ENCODE data around the gene SLC7A5. TPM values are rescaled to one million over a fixed set of nuclear protein-coding genes. Genes with fewer than 3 reads are reported as not detected.

Gene SLC7A5
- total RNA-seq, 4 donors from 2014 or later: 3.3 to 17.7 (median 4.3) TPM

DNA sequence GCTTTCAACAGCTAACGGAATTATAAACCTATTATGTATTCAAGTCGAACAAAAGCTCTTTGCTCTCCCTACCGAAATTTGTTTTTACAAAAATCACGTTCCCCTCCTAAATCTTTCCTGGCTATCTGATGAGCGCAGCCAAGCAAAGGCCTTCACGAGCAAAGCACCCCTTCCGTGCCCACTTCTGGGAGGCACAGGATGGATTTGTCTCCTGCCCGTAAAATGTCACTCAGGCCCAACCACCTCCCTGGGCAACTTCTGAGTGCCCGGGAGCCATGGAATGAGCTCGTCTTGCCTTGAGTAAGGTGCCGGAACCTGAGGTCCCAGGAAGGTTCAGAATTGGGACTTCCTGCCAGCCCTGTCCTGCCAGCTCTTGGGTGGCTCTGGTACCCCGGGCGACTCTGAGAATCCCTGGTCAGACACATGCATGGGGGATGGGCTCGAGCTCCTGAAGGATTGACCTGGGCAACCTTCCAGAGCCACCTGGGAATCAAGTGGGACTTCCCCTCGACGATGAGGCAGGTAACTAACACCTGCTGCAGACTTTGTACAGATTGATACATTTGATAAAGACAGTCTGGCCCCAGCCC, 19.8 kb downstream of the SLC7A5 start:
- H3K4me1 ChIP-seq: peaks cover 24 to 45% (median 36%) of the 10 kb centered on the region in 4 donors
- WGBS: 88% methylated on average over 11 of the region's 16 CpGs

DNA sequence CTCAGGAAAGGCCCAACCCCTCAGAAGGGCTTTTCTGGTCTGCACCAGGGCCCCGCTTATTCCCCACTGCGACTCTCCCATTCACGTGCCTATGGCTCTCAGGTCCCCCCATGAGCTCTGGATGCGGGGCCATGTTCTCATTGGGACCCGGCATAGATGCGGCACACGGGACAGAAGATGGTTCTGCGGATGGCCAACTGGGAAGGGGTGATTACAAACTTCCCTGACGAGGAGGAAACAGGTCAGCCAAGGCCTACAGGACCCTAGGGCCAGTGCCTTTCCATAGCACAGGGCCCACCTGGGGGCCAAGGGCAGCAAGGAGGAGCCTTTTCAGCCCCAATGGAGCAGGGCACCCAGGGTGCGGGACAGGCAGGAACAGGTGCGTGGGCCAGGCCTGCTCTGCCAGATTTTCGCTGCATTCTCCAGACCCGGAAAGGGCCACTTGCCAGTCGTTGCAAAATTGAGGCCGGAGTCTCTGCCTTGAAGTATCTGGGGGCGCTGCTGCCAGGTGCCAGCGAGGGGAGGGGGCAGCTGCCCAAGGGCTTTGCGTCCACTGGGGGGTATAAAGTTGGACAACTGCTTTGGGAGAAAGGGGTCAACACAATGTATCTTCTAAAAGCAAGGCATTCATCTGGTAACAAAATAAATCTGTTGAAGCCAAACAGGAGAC, 20.5 kb downstream of the SLC7A5 start:
- 92% methylated on average over 16 of the region's 18 CpGs for WGBS
- Histone ChIP-seq H3K36me3 (peaks cover 0 to 24% (median 11%) of the 10 kb centered on the region in 4 donors), H3K4me1 (peaks cover 17 to 38% (median 29%) of the 10 kb centered on the region in 4 donors), H3K9me3 (no peaks in the 10 kb centered on the region), H3K27me3 (no peaks in the 10 kb centered on the region), H3K4me3 (no peak overlapping the region), H3K27ac (replicated peaks in 1 of 4) (no peak overlapping the region)
- intact Hi-C loops (cut with DNase I): no loop called here
- TF ChIP-seq CTCF (IDR thresholded peaks at IDR 0.05) (no peak), POLR2AphosphoS5 (IDR thresholded peaks at IDR 0.05) (no peak), EP300 (IDR thresholded peaks at IDR 0.05) (no peak), POLR2A (IDR thresholded peaks at IDR 0.05; ENCODE audit: low read depth) (no peak)
- DNase-seq (ENCODE audit: extremely low spot score): no peak

More for the DNA sequence above, 19.8 kb downstream of the SLC7A5 start:
- no peak for DNase-seq (ENCODE audit: extremely low spot score)
- H3K4me3 ChIP-seq: no peak overlapping the region
- intact Hi-C loops (cut with DNase I): loop anchor here (1.0 to 5.0 kb wide), 2 partner anchors 22 to 72 kb away; no protein-coding TSS in a partner anchor
- H3K27me3 ChIP-seq: no peaks in the 10 kb centered on the region
- TF ChIP-seq POLR2AphosphoS5 (IDR thresholded peaks at IDR 0.05): no peak
- H3K36me3 ChIP-seq: peaks cover 0 to 24% (median 11%) of the 10 kb centered on the region in 4 donors
- H3K9me3 ChIP-seq: no peaks in the 10 kb centered on the region
- no peak overlapping the region for H3K27ac ChIP-seq (replicated peaks in 1 of 4)

GRCh38 chr16:87847785-87848675, 21.3 kb downstream of the SLC7A5 start:
- H3K4me3 ChIP-seq: no peak overlapping the region
- 92% methylated on average over 23 of the region's 28 CpGs for WGBS
- TF ChIP-seq POLR2A (IDR thresholded peaks at IDR 0.05; ENCODE audit: low read depth) (no peak), POLR2AphosphoS5 (IDR thresholded peaks at IDR 0.05) (no peak), EP300 (IDR thresholded peaks at IDR 0.05) (no peak), CTCF (IDR thresholded peaks at IDR 0.05) (no peak)
- peaks cover 9 to 31% (median 21%) of the 10 kb centered on the region in 4 donors for H3K4me1 ChIP-seq
- intact Hi-C loops (cut with DNase I): no loop called here
- peak overlapping the region in 1 of 4 donors; percentile 27 for H3K27ac ChIP-seq (replicated peaks in 1 of 4)
- no peaks in the 10 kb centered on the region for H3K9me3 ChIP-seq
- H3K36me3 ChIP-seq: peaks cover 0 to 24% (median 11%) of the 10 kb centered on the region in 4 donors
- no peaks in the 10 kb centered on the region for H3K27me3 ChIP-seq
- DNase-seq (ENCODE audit: extremely low spot score): no peak

GRCh38 chr16:87847467-87847784, 21.9 kb downstream of the SLC7A5 start:
- no peak for DNase-seq (ENCODE audit: extremely low spot score)
- Histone ChIP-seq H3K36me3 (peaks cover 0 to 25% (median 11%) of the 10 kb centered on the region in 4 donors), H3K4me1 (peaks cover 6 to 25% (median 15%) of the 10 kb centered on the region in 4 donors), H3K27ac (replicated peaks in 1 of 4) (peak overlapping the region in 1 of 4 donors; percentile 27), H3K4me3 (no peak overlapping the region), H3K27me3 (no peaks in the 10 kb centered on the region), H3K9me3 (no peaks in the 10 kb centered on the region)
- WGBS: no CpG with 5 or more reads among the region's 8 CpGs
- intact Hi-C loops (cut with DNase I): no loop called here
- no peak for TF ChIP-seq POLR2AphosphoS5 (IDR thresholded peaks at IDR 0.05)
- no peak for TF ChIP-seq EP300 (IDR thresholded peaks at IDR 0.05)
- no peak for TF ChIP-seq POLR2A (IDR thresholded peaks at IDR 0.05; ENCODE audit: low read depth)
- no peak for TF ChIP-seq CTCF (IDR thresholded peaks at IDR 0.05)

Data from esophagus muscularis mucosa (tissue), 4 donors.